Measurements from ENCODE around the gene OR13D1. TPM values are rescaled to one million over a fixed set of nuclear protein-coding genes. Genes with fewer than 3 reads are reported as not detected.
"Not testable (repeated sequence)": the region's sequence is repeated elsewhere in the genome, so short reads cannot be mapped to it uniquely, and the experiment has no call there.

Gene OR13D1, protein sequence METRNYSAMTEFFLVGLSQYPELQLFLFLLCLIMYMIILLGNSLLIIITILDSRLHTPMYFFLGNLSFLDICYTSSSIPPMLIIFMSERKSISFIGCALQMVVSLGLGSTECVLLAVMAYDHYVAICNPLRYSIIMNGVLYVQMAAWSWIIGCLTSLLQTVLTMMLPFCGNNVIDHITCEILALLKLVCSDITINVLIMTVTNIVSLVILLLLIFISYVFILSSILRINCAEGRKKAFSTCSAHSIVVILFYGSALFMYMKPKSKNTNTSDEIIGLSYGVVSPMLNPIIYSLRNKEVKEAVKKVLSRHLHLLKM
- total RNA-seq (not detected), polyA plus RNA-seq (not detected)
- long read RNA-seq, donor 1 = 0 reads
- long read RNA-seq, donor 2 = 0 reads
- long read RNA-seq, donor 3 = 0 reads
- long read RNA-seq, donor 4 = 0 reads
- long read RNA-seq, donor 5 = 0 reads
- long read RNA-seq, donor 6 = 0 reads
- long read RNA-seq, donor 7, partial matches to known transcripts = 0 of 2 reads
- long read RNA-seq, donor 7, other reads (novel, unspliced or antisense) = 0 of 2 reads
- long read RNA-seq, donor 8, partial matches to known transcripts = 0 of 1 reads
- long read RNA-seq, donor 8, other reads (novel, unspliced or antisense) = 0 of 1 reads
- long read RNA-seq, donor 9 = 0 reads
- long read RNA-seq, donor 10 = 0 reads

DNA sequence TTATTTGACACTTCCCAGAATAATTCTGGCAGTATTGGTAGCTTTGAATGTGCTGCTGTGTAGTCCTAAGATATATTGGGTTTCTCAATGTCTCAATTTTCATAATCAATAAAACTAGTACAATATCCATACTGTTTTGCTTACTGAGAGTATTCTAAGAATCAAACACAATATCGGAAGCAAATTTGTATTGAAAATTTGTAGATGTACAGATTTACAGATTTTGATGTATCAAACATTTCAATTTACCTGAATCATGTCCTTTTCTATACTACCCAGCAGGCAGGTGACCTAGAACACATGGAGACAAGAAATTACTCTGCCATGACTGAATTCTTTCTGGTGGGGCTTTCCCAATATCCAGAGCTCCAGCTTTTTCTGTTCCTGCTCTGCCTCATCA is at the start of gene OR13D1:
Gene OR13D1, plus strand, starts transcription at position 301 of the 400 bp plus-strand sequence. Its CDS starts 0 bp downstream, at position 301.
- Histone ChIP-seq H3K27me3 (ENCODE audit: control insufficient read depth in 2 of 2, insufficient read depth in 1 of 2, low read length in 1 of 2) (no peaks in the 10 kb centered on the region), H3K4me3 (ENCODE audit: low read length in 2 of 2) (no peak within 1 kb of the TSS), H3K27ac (ENCODE audit: low read depth in 1 of 2, low read length in 1 of 2) (no peak within 1 kb of the TSS), H3K4me1 (ENCODE audit: control insufficient read depth in 2 of 2, insufficient read depth in 2 of 2, low read length in 2 of 2) (no peaks in the 10 kb centered on the region), H3K9me3 (ENCODE audit: control insufficient read depth in 2 of 2, insufficient read depth in 1 of 2, low read length in 1 of 2) (no peaks in the 10 kb centered on the region), H3K36me3 (ENCODE audit: control insufficient read depth in 2 of 2, insufficient read depth in 2 of 2, low read length in 1 of 2) (no peaks in the 10 kb centered on the region)
- DNase-seq (ENCODE audit: low read depth in 6 of 9, low spot score in 9 of 9) = no peak
- WGBS = 98% methylated on average over 1 of the region's 1 CpG

DNA sequence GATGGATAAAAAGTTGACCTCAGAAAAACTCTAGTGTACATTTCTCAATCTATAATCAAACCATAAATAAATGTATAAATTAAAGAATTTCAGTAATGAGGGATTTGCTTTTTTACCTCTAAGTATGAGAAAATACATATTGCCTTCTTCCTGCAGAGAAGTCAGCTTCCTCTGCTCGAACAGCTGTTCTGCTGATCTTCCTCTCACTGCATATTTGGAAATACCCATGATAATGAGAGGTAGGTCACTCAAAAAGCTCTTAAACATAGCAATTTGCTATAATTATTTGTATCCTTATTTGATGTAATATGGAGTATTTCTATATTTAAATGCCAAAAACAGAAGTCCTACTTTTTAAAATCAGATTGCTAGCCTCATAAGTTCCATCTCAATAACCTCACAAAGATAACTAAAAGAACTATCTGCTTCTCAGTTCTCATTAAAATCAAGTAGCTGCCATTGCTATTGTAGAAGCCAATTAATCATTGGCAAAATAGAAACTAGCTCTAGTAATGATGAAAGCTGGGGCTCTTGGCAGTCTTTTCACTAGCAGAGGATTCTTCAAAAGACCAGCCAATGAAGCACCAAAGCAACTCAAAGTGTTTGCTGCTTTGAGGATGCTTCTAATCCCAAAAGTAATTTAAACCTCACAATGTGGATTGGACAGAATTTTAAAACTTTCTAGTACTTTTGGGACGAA is 35.7 kb upstream of the OR13D1 start:
- WGBS = 75% methylated on average over 2 of the region's 2 CpGs
- Histone ChIP-seq H3K4me1 (ENCODE audit: control insufficient read depth in 2 of 2, insufficient read depth in 2 of 2, low read length in 2 of 2) (no peaks in the 10 kb centered on the region), H3K9me3 (ENCODE audit: control insufficient read depth in 2 of 2, insufficient read depth in 1 of 2, low read length in 1 of 2) (no peaks in the 10 kb centered on the region)

GRCh38 chr9:104675611-104676010 is 18.7 kb upstream of the OR13D1 start:
- 95% methylated on average over 2 of the region's 2 CpGs for WGBS
- Histone ChIP-seq H3K36me3 (ENCODE audit: control insufficient read depth in 2 of 2, insufficient read depth in 2 of 2, low read length in 1 of 2) (no peaks in the 10 kb centered on the region), H3K4me1 (ENCODE audit: control insufficient read depth in 2 of 2, insufficient read depth in 2 of 2, low read length in 2 of 2) (no peaks in the 10 kb centered on the region), H3K27ac (ENCODE audit: low read depth in 1 of 2, low read length in 1 of 2) (no peak overlapping the region), H3K9me3 (ENCODE audit: control insufficient read depth in 2 of 2, insufficient read depth in 1 of 2, low read length in 1 of 2) (no peaks in the 10 kb centered on the region), H3K27me3 (ENCODE audit: control insufficient read depth in 2 of 2, insufficient read depth in 1 of 2, low read length in 1 of 2) (no peaks in the 10 kb centered on the region), H3K4me3 (ENCODE audit: low read length in 2 of 2) (no peak overlapping the region)
- DNase-seq (ENCODE audit: low read depth in 6 of 9, low spot score in 9 of 9) = no peak

More for the DNA sequence above, 35.7 kb upstream of the OR13D1 start:
- no peak for DNase-seq (ENCODE audit: low read depth in 6 of 9, low spot score in 9 of 9)
- H3K4me3 ChIP-seq (ENCODE audit: low read length in 2 of 2) = no peak overlapping the region
- no peaks in the 10 kb centered on the region for H3K36me3 ChIP-seq (ENCODE audit: control insufficient read depth in 2 of 2, insufficient read depth in 2 of 2, low read length in 1 of 2)
- H3K27ac ChIP-seq (ENCODE audit: low read depth in 1 of 2, low read length in 1 of 2) = no peak overlapping the region
- no peaks in the 10 kb centered on the region for H3K27me3 ChIP-seq (ENCODE audit: control insufficient read depth in 2 of 2, insufficient read depth in 1 of 2, low read length in 1 of 2)

DNA sequence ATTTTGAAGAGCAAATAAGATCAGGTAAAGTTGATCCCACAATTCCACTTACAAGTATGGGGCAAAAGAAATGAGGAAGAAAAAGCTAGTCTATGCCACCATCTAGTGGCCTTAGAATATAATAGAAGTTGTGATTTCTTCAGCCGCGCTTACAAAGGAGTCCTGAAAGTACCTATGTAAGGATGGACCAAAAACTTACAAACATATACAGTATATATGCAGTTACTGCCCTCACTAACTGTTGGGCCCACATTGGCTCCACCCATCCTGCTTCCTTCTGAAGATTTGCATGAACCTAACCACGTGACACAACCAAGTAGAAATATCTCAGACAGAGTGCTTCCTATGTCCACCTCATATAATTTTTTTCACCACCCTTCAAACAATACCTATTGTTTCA is 11.7 kb upstream of the OR13D1 start:
- H3K27ac ChIP-seq (ENCODE audit: low read depth in 1 of 2, low read length in 1 of 2) = no peak overlapping the region
- H3K9me3 ChIP-seq (ENCODE audit: control insufficient read depth in 2 of 2, insufficient read depth in 1 of 2, low read length in 1 of 2) = no peaks in the 10 kb centered on the region
- no peaks in the 10 kb centered on the region for H3K4me1 ChIP-seq (ENCODE audit: control insufficient read depth in 2 of 2, insufficient read depth in 2 of 2, low read length in 2 of 2)
- no peak overlapping the region for H3K4me3 ChIP-seq (ENCODE audit: low read length in 2 of 2)
- no peaks in the 10 kb centered on the region for H3K27me3 ChIP-seq (ENCODE audit: control insufficient read depth in 2 of 2, insufficient read depth in 1 of 2, low read length in 1 of 2)
- DNase-seq (ENCODE audit: low read depth in 6 of 9, low spot score in 9 of 9) = peak in 7 of 9 donors; percentile 5 to 43 (median 11)
- no peaks in the 10 kb centered on the region for H3K36me3 ChIP-seq (ENCODE audit: control insufficient read depth in 2 of 2, insufficient read depth in 2 of 2, low read length in 1 of 2)
- WGBS = 39% methylated on average over 3 of the region's 3 CpGs

DNA sequence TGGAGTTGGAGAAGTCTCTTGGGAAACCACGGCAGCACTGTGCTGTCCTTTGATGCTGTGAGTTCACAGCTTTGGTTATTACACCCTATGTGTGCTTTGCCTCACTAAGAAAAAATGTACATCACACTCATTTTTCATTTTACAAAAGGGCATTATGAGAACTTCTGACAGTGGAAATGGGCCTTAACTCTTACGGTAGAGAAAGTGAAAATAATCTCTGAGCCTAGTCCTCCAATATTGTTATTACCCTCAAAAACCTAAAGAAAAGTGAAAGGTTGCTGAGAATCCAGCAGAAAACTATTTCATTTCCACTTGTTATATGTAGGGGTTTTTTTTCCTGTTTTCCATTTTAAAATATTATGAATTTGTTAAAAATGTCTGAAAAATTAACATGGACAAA is 8.2 kb upstream of the OR13D1 start:
- Histone ChIP-seq H3K4me3 (ENCODE audit: low read length in 2 of 2) (no peak overlapping the region), H3K4me1 (ENCODE audit: control insufficient read depth in 2 of 2, insufficient read depth in 2 of 2, low read length in 2 of 2) (no peaks in the 10 kb centered on the region), H3K36me3 (ENCODE audit: control insufficient read depth in 2 of 2, insufficient read depth in 2 of 2, low read length in 1 of 2) (no peaks in the 10 kb centered on the region), H3K27me3 (ENCODE audit: control insufficient read depth in 2 of 2, insufficient read depth in 1 of 2, low read length in 1 of 2) (no peaks in the 10 kb centered on the region), H3K9me3 (ENCODE audit: control insufficient read depth in 2 of 2, insufficient read depth in 1 of 2, low read length in 1 of 2) (no peaks in the 10 kb centered on the region), H3K27ac (ENCODE audit: low read depth in 1 of 2, low read length in 1 of 2) (no peak overlapping the region)
- 88% methylated on average over 2 of the region's 2 CpGs for WGBS
- DNase-seq (ENCODE audit: low read depth in 6 of 9, low spot score in 9 of 9) = no peak

DNA sequence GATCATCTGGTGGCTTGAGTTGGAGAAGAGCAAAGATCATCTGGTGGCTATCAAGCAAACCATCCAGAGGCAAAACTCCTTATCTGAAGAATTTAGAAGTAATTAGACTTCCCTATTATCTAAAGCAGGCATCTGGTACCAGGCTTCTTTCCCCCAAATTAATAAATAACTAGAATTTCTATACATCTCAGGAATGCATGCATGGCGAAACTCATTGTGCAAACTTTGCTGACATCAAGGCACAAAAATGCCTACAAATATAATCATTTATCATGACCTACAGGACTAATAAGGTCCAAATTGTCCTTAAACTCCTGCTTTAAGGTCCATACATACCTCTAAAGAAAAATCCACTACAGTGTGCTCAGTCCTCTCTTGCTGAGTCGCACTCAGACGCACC is 6.0 kb downstream of the OR13D1 start:
- WGBS = 97% methylated on average over 3 of the region's 3 CpGs
- Histone ChIP-seq H3K9me3 (ENCODE audit: control insufficient read depth in 2 of 2, insufficient read depth in 1 of 2, low read length in 1 of 2) (no peaks in the 10 kb centered on the region), H3K27ac (ENCODE audit: low read depth in 1 of 2, low read length in 1 of 2) (no peak overlapping the region), H3K4me3 (ENCODE audit: low read length in 2 of 2) (no peak overlapping the region), H3K36me3 (ENCODE audit: control insufficient read depth in 2 of 2, insufficient read depth in 2 of 2, low read length in 1 of 2) (no peaks in the 10 kb centered on the region), H3K27me3 (ENCODE audit: control insufficient read depth in 2 of 2, insufficient read depth in 1 of 2, low read length in 1 of 2) (no peaks in the 10 kb centered on the region), H3K4me1 (ENCODE audit: control insufficient read depth in 2 of 2, insufficient read depth in 2 of 2, low read length in 2 of 2) (no peaks in the 10 kb centered on the region)
- DNase-seq (ENCODE audit: low read depth in 6 of 9, low spot score in 9 of 9) = no peak

DNA sequence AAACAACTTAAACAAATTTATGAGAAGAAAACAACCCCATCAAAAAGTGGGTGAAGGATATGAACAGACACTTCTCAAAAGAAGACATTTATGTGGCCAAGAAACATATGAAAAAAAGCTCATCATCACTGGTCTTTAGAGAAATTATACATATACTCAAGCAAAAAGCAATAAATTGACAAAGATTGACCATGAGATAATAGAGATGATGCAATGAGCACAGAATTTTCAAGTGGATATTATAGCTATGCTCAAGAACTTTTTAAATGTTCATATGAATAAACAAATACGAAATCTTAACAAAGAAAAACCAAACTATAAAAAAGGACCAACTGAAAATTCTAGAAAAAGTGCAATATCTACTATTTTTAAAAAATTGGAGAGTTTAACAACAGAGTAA is 14.4 kb downstream of the OR13D1 start:
- not testable (repeated sequence) for H3K9me3 ChIP-seq (ENCODE audit: control insufficient read depth in 2 of 2, insufficient read depth in 1 of 2, low read length in 1 of 2); H3K4me3 ChIP-seq (ENCODE audit: low read length in 2 of 2); DNase-seq (ENCODE audit: low read depth in 6 of 9, low spot score in 9 of 9); H3K4me1 ChIP-seq (ENCODE audit: control insufficient read depth in 2 of 2, insufficient read depth in 2 of 2, low read length in 2 of 2); H3K27me3 ChIP-seq (ENCODE audit: control insufficient read depth in 2 of 2, insufficient read depth in 1 of 2, low read length in 1 of 2); H3K27ac ChIP-seq (ENCODE audit: low read depth in 1 of 2, low read length in 1 of 2); H3K36me3 ChIP-seq (ENCODE audit: control insufficient read depth in 2 of 2, insufficient read depth in 2 of 2, low read length in 1 of 2)
- WGBS = 59% methylated on average over 1 of the region's 1 CpG

DNA sequence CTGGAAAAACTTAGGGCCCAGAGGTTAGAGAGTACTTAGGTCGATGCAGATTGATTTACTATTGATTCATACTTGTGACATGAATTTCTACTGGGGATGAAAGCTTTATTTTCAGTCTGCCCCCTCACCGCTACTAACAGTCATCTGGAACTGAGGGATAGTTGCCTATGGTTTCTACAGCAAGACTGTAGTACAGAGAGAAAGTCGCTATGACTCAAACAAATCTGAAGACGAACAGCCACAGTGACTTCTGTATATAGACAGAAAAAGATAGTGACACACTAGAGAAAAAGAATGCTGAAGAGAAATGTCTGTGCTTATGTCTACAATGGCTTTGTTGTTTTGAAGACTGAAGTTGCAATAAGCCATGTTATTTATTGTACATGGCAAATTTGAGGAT is 17.3 kb downstream of the OR13D1 start:
- H3K4me1 ChIP-seq (ENCODE audit: control insufficient read depth in 2 of 2, insufficient read depth in 2 of 2, low read length in 2 of 2) = no peaks in the 10 kb centered on the region
- DNase-seq (ENCODE audit: low read depth in 6 of 9, low spot score in 9 of 9) = no peak
- H3K27me3 ChIP-seq (ENCODE audit: control insufficient read depth in 2 of 2, insufficient read depth in 1 of 2, low read length in 1 of 2) = no peaks in the 10 kb centered on the region
- H3K27ac ChIP-seq (ENCODE audit: low read depth in 1 of 2, low read length in 1 of 2) = no peak overlapping the region
- H3K9me3 ChIP-seq (ENCODE audit: control insufficient read depth in 2 of 2, insufficient read depth in 1 of 2, low read length in 1 of 2) = no peaks in the 10 kb centered on the region
- no peak overlapping the region for H3K4me3 ChIP-seq (ENCODE audit: low read length in 2 of 2)
- WGBS = 96% methylated on average over 4 of the region's 4 CpGs
- H3K36me3 ChIP-seq (ENCODE audit: control insufficient read depth in 2 of 2, insufficient read depth in 2 of 2, low read length in 1 of 2) = no peaks in the 10 kb centered on the region

GRCh38 chr9:104725014-104725413 is 30.7 kb downstream of the OR13D1 start:
- Histone ChIP-seq H3K4me3 (ENCODE audit: low read length in 2 of 2) (no peak overlapping the region), H3K27me3 (ENCODE audit: control insufficient read depth in 2 of 2, insufficient read depth in 1 of 2, low read length in 1 of 2) (no peaks in the 10 kb centered on the region), H3K9me3 (ENCODE audit: control insufficient read depth in 2 of 2, insufficient read depth in 1 of 2, low read length in 1 of 2) (no peaks in the 10 kb centered on the region), H3K27ac (ENCODE audit: low read depth in 1 of 2, low read length in 1 of 2) (no peak overlapping the region), H3K4me1 (ENCODE audit: control insufficient read depth in 2 of 2, insufficient read depth in 2 of 2, low read length in 2 of 2) (no peaks in the 10 kb centered on the region), H3K36me3 (ENCODE audit: control insufficient read depth in 2 of 2, insufficient read depth in 2 of 2, low read length in 1 of 2) (no peaks in the 10 kb centered on the region)
- no peak for DNase-seq (ENCODE audit: low read depth in 6 of 9, low spot score in 9 of 9)
- WGBS = 98% methylated on average over 5 of the region's 5 CpGs
